WERI-Rb-1 (cell line): ENCODE measurements around the gene PTPRT.

Experiments used
- DNase-seq: peaks from one replicate; pipeline ENCODE4 v3.0.0-alpha.2; 2020
- H3K27ac ChIP-seq: fragments of 250-450 bp; sonication (Bioruptor Pico); 2 replicates; pipeline ENCODE4 v1.5.1; 2020; ENCODE audit warnings: mild to moderate bottlenecking, moderate library complexity
- H3K27me3 ChIP-seq: fragments of 250-450 bp; sonication (Bioruptor Pico); 2 replicates; pipeline ENCODE4 v1.5.1; 2021; ENCODE audit warnings: mild to moderate bottlenecking, low read depth, moderate library complexity; ENCODE audit not compliant: insufficient read depth, severe bottlenecking
- H3K36me3 ChIP-seq: fragments of 250-450 bp; sonication (Bioruptor Pico); 2 replicates; pipeline ENCODE4 v1.5.1; 2020; ENCODE audit warnings: mild to moderate bottlenecking, moderate library complexity
- H3K4me3 ChIP-seq: 2 replicates; pipeline ENCODE4 v1.5.1; 2011; ENCODE audit warnings: low read depth, mild to moderate bottlenecking, control low read depth, low read length
- H3K9me3 ChIP-seq: fragments of 250-450 bp; sonication (Bioruptor Pico); 2 replicates; pipeline ENCODE4 v1.5.1; 2021; ENCODE audit warnings: mild to moderate bottlenecking, moderate library complexity; ENCODE audit not compliant: severe bottlenecking
- CTCF ChIP-seq: IDR thresholded peaks from 2 replicates; pipeline ENCODE4 v1.5.1; 2011; ENCODE audit warnings: low read depth, mild to moderate bottlenecking, control low read depth, inconsistent platforms, low read length

Gene PTPRT

GRCh38 chr20:42756991-42757390, 432.7 kb downstream of the PTPRT start:
- DNase-seq = no peak
- peaks cover 2% of the 10 kb centered on the region for H3K9me3 ChIP-seq
- H3K4me3 ChIP-seq = no peak overlapping the region
- no peaks in the 10 kb centered on the region for H3K36me3 ChIP-seq
- H3K27me3 ChIP-seq = no peaks in the 10 kb centered on the region
- no peak for TF ChIP-seq CTCF
- H3K27ac ChIP-seq = no peak overlapping the region

- Histone ChIP-seq H3K27me3 (no peaks in the 10 kb centered on the region), H3K36me3 (no peaks in the 10 kb centered on the region), H3K4me3 (no peak overlapping the region), H3K27ac (no peak overlapping the region), H3K9me3 (peaks cover 2% of the 10 kb centered on the region)
- no peak for TF ChIP-seq CTCF
- no peak for DNase-seq
These were observed 435.0 kb downstream of the PTPRT start for GRCh38 chr20:42754706-42755105.

- Histone ChIP-seq H3K4me3 (no peak overlapping the region), H3K27ac (no peak overlapping the region), H3K9me3 (no peaks in the 10 kb centered on the region), H3K36me3 (no peaks in the 10 kb centered on the region), H3K27me3 (no peaks in the 10 kb centered on the region)
- DNase-seq = no peak
- no peak for TF ChIP-seq CTCF
These were observed 437.1 kb downstream of the PTPRT start for GRCh38 chr20:42752620-42753019.

- no peak for DNase-seq
- no peak overlapping the region for H3K27ac ChIP-seq
These were observed 440.1 kb downstream of the PTPRT start for GRCh38 chr20:42749556-42749955.

GRCh38 chr20:42747765-42748411, 441.8 kb downstream of the PTPRT start:
- H3K27ac ChIP-seq = no peak overlapping the region
- no peaks in the 10 kb centered on the region for H3K27me3 ChIP-seq
- no peak for DNase-seq
- H3K9me3 ChIP-seq = no peaks in the 10 kb centered on the region
- no peaks in the 10 kb centered on the region for H3K36me3 ChIP-seq
- no peak overlapping the region for H3K4me3 ChIP-seq
- TF ChIP-seq CTCF = no peak

More at GRCh38 chr20:42749556-42749955, 440.1 kb downstream of the PTPRT start:
- TF ChIP-seq CTCF = no peak
- Histone ChIP-seq H3K4me3 (no peak overlapping the region), H3K27me3 (no peaks in the 10 kb centered on the region), H3K9me3 (no peaks in the 10 kb centered on the region), H3K36me3 (no peaks in the 10 kb centered on the region)
